ENCODE measurements around the gene PRPF39.

DNA sequence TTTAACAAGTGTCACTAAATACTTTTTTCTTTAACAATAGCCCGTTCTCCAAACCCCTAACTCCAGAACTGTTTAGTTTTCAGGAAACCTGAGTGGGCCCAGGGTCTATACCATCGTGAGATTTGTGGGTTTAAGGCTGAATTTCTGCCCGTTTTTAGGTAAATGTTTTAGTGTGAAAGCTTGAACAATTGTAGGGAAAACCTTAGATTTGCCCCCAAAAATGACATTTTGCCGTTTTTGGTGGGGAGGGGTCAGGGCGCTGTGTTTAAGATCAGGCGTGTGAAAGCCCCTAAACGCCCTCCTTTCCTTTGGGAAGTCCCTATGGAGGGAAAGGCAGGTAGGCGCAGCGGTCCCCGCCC is 320 bp upstream of the PRPF39 start:
- TF ChIP-seq CTCF (IDR thresholded peaks at IDR 0.05): no peak
- TF ChIP-seq POLR2A (IDR thresholded peaks at IDR 0.05): no peak
- no peak for TF ChIP-seq EP300 (IDR thresholded peaks at IDR 0.05)

Data from tibial nerve (tissue), 4 donors.